Esophagus muscularis mucosa (tissue), 4 donors: ENCODE results near the gene OSBP2.

ENCODE experiments used
- EP300 ChIP-seq: sonication (generic); formaldehyde crosslinking; IDR thresholded peaks from one replicate; pipeline ENCODE4 v1.6.1; 2017; ENCODE audit warnings: antibody characterized with exemption
- POLR2A ChIP-seq: fragments of 450-650 bp; IDR thresholded peaks from one replicate; pipeline ENCODE4 v1.6.1; 2017; ENCODE audit warnings: antibody characterized with exemption, moderate library complexity, mild to moderate bottlenecking, low read depth
- POLR2AphosphoS5 ChIP-seq, 2 donors: sonication (generic); formaldehyde crosslinking; IDR thresholded peaks; one replicate each; pipeline ENCODE4 v1.6.1; 2017; ENCODE audit warnings: antibody characterized with exemption in 2 of 2
- TF ChIP-seq, protein P1 (sequence below), 3 experiments: fragments of 200-600 bp in 2 of 3; fragments of 450-650 bp in 1 of 3; sonication (generic) in 2 of 3; IDR thresholded peaks; one replicate each; pipeline ENCODE4 v1.5.1; 2017 to 2019; ENCODE audit warnings: antibody characterized with exemption in 3 of 3, mild to moderate bottlenecking in 2 of 3, moderate library complexity in 1 of 3

DNA sequence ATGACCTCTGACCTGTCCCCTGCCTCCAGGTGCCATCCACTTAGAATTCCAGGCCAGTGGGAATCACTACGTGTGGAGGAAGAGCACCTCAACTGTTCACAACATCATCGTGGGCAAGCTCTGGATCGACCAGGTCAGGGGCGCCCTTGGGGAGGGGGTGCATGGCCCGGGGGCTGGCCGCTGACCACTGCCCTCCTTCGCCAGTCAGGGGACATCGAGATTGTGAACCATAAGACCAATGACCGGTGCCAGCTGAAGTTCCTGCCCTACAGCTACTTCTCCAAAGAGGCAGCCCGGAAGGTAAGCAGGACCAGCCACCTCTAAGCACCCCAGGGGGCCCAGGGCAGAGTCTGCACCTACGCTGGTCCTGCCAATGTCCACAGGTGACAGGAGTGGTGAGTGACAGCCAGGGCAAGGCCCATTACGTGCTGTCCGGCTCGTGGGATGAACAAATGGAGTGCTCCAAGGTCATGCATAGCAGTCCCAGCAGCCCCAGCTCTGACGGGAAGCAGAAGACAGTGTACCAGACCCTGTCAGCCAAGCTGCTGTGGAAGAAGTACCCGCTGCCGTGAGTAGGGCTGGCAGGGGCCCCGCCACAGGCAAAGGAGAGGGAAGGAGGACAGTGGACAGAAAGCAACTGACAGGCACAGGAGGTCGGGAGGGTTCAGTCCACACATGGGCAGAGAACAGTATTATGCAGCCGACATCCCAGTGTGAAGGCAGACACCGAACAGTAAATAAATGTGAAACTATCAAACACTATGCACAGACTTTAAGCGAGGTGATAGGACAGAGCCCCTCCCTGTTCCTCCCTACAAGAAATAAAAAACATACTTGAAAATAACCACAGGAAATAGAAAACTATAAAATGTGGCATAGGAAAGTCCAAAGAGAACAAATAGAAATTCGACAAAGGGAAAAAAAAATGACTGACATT, 199.0 kb downstream of the OSBP2 start:
- TF ChIP-seq, protein P1, sequence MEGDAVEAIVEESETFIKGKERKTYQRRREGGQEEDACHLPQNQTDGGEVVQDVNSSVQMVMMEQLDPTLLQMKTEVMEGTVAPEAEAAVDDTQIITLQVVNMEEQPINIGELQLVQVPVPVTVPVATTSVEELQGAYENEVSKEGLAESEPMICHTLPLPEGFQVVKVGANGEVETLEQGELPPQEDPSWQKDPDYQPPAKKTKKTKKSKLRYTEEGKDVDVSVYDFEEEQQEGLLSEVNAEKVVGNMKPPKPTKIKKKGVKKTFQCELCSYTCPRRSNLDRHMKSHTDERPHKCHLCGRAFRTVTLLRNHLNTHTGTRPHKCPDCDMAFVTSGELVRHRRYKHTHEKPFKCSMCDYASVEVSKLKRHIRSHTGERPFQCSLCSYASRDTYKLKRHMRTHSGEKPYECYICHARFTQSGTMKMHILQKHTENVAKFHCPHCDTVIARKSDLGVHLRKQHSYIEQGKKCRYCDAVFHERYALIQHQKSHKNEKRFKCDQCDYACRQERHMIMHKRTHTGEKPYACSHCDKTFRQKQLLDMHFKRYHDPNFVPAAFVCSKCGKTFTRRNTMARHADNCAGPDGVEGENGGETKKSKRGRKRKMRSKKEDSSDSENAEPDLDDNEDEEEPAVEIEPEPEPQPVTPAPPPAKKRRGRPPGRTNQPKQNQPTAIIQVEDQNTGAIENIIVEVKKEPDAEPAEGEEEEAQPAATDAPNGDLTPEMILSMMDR (IDR thresholded peaks at IDR 0.05): no peak
- no peak for TF ChIP-seq POLR2A
- no peak for TF ChIP-seq POLR2AphosphoS5 (IDR thresholded peaks at IDR 0.05)
- TF ChIP-seq EP300: no peak
